Muscle of arm (tissue), 12 donors: ENCODE measurements around the gene TEDC1. TPM values are rescaled to one million over a fixed set of nuclear protein-coding genes. Genes with fewer than 3 reads are reported as not detected.
"Not testable (repeated sequence)": the region's sequence is repeated elsewhere in the genome, so short reads cannot be mapped to it uniquely, and the experiment has no call there.

Experiments used
- DNase-seq: peaks from one replicate; pipeline ENCODE4 v3.0.0-alpha.2; 2013
- polyA plus RNA-seq, 12 donors: library from polyadenylated mRNA; unstranded; fragments of 120-200 nt; gene quantifications; one replicate each; pipeline ENCODE4 v1.2.1, GENCODE V29; 2013; ENCODE audit not compliant: insufficient read length in 12 of 12

Gene TEDC1
- polyA plus RNA-seq, 12 donors = 2.2 to 7.1 (median 5.3) TPM; not detected in 2

DNA sequence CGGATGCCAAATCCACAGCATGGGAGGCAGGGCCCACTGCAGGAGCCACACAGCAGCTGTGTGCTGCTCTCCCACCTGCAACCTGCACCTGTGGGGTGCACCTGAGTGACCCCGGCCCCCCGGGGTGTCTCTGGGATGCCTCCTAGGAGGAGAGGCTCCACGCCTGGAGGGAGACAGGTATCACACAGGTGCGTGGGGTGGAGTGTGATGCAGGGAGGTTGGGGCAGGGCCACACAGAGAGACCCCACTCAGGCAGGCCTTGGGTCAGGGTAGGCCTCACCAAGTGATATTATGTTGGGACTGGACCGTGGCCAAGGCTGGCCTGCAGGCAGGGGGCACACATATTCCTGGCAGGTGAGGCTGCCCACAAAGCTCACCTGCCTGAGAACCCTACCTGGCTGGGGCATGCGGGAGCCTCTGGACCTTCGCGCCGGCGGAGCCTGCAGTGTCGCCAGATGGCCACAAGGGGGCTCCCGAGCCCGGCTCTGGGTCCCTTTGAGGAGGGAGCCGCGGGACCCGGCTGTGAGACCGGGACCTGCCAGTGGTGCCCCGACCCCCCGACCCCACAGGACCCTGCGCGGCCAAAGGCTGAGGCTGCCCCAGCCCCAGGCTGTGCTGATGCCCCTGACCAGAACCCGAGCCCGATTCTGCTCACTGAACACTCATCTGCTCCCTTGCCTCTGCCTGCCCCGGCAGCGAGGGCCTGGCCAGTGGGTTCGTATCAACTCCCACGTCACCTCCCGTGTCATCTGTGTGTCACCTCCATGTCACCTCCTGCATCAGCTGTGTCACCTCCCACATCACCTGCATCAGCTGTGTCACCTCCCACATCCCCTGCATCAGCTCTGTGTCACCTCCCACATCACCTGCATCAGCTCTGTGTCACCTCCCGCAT lies 46.8 kb downstream of the TEDC1 start:
- no peak for DNase-seq

DNA sequence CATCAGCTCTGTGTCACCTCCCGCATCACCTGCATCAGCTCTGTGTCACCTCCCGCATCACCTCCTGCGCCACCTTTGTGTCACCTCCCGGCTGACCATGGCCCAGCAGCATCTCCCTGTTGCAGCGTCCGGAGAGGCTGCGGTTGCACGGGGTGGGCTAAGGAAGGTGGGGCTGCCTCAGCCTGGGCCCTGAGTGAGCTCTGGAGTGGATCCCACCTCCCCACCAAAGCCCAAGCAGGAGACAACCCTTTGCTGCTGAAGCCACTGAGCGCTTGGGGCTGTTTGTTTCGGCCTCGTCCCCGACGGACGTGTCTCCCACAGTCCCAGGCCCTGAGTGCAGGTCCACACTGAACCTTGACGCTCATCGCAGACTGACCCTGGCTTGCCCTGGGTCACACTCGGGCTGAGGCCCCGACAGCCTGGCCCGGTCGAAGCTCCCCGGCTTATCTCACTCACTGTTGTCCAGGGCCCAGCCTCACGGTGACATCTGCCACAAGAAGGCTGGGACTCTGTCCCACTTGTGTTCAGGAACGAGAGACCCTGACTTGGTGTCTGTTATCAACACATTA lies 47.5 kb downstream of the TEDC1 start:
- no peak for DNase-seq

DNA sequence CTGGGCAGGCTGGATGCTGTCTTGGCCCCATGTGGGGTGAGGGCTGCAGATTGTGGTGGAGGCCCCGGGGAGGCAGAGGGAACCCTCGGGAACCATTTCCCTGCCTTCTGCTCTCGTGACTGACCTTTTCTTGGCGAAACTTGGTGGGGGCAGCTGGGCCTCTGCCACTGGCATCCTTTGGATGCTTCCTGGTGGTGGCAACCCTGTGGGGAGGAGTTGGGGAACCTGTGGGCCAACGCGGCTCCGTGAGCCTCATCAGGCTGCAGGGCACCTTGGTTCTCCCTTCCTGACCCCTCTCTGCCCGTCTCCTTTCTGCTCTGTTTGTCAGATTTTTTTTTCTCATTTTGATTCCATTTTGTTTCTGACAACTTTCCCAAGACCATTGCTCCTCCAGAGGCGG lies 49.8 kb downstream of the TEDC1 start:
- no peak for DNase-seq

DNA sequence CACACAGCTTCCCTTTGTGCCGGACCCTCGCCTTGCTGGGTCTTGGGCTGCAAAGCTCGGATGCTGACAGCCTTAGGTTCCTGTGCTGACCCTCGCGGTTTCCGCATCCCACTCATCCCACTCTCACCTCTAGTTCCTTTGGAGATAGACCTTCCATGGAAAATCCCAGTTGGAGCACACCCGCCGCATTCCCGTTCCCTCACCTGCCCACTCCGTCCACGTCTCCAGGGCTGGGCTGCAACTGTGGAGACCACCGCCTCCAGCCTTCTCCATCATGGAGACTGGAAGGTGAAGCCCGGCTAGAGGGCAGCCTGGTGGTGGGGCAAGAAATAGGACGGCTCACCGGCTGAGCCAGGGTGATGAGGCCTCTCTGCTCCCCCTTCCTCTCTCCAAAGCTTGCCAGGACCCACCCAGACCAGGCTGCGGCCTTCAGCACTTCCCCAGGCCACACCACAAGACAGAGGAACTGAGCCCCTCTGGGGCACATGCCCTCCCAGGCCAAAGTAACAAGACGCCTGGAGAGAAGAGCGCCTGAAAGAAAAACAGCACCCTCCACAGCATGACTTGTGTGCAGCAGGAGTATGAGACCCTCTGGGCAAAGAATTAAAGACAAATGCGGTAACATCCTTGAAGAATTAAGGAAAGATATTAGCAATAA lies 50.3 kb downstream of the TEDC1 start:
- no peak for DNase-seq

DNA sequence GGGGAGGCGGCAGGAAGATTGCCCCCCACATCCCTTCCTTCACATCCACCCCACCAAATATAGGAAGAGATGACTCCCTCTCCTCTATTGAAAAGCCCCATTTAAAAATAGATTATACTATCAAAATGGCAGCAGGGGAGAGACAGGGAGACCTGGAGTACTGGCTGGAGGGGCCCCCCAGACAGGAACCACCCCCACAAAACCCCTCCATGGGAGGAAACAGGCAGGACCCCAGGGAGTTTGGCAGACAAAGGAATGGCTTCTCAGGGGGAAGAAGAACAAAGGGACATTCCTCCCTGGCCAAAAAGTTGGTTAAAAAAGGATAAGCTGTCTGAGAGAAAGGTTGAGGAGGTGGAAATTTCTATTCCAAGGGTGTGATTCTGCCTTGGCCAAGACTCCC lies 54.6 kb downstream of the TEDC1 start:
- not testable (repeated sequence) for DNase-seq

DNA sequence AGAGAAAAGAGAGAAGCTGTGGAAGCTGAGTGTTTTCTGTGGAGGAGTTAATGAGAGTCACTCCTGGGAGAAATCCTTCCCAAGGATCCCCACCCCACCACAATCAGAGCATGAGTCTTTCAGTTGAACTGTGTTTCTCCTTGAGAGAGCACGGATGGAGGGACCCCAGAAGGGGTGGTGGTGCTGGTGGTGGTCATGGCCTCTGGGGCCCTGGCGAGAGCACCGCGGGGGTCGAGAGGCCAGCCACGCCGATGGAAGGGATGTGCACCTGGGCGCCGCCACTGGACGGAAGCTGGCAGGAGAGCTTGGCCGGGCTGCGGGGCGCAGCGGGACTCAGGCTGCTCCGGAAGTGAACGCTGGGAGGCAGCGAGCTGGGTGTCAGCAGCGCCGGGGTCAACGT lies 55.4 kb downstream of the TEDC1 start:
- not testable (repeated sequence) for DNase-seq

DNA sequence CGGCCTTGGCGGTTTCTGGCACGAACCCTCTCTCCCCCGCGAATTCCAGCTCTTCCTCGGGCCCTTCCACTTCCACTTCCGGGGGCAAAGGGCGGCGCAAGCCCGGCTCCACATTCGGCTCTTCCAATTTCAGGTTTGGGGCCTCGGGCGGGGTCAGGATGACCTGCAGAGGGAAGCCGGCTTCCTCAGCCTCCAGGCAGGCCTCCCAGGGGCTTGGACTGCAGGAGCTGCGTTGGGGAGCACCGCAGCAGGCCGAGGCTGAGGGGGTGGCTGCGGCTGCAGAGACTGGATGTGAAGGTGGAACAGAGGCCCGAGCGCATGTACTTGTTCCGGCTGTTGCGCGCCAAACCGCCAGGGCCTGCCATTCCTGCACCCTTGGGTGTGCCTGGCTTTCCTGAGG lies 56.0 kb downstream of the TEDC1 start:
- DNase-seq = not testable (repeated sequence)

DNA sequence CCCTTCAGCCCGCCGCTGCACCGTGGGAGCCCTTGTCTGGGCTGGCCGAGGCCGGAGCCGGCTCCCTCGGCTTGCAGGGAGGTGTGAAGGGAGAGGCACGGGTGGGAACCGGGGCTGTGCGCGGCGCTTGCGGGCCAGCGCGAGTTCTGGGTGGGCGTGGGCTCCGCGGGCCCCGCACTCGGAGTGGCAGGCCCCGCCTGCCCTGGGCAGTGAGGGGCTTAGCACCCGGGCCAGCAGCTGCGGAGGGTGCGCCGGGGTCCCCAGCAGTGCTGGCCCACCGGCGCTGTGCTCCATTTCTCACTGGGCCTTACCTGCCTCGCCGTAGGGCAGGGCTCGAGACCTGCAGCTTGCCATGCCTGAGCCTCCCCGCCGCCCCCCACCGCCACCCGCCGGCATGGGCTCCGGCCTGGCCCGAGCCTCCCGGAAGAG lies 56.7 kb downstream of the TEDC1 start:
- no peak for DNase-seq

Other genes with a start within 250 kb of the TEDC1 start
- gene BTBD6, start 242.7 kb upstream of the TEDC1 start, polyA plus RNA-seq = 10 to 100 TPM in 11 of 12 donors, not detected in 1; 26.5 to 43.9 (median 36.3) TPM
- 10 to 100 TPM in 11 of 12 donors, not detected in 1; 19.7 to 28.2 (median 21.4) TPM for gene BRF1, start 190.2 kb upstream of the TEDC1 start, polyA plus RNA-seq
- gene PACS2, start 176.5 kb upstream of the TEDC1 start, polyA plus RNA-seq = 100 to 1,000 TPM in 1 of 12 donors, 10 to 100 TPM in 10, not detected in 1; 67.5 to 107 (median 84.6) TPM
- 1 to 10 TPM in 5 of 12 donors, under 1 TPM in 5, not detected in 2; 0.11 to 2.3 (median 0.94) TPM for gene TEX22, start 92.7 kb upstream of the TEDC1 start, polyA plus RNA-seq
- 100 to 1,000 TPM in 2 of 12 donors, 10 to 100 TPM in 9, not detected in 1; 63.7 to 114 (median 75.3) TPM for gene MTA1, start 71.4 kb upstream of the TEDC1 start, polyA plus RNA-seq
- gene CRIP2, start 16.4 kb upstream of the TEDC1 start, polyA plus RNA-seq = 100 to 1,000 TPM in 11 of 12 donors, not detected in 1; 132 to 277 (median 183) TPM
- 10 to 100 TPM in 11 of 12 donors, not detected in 1; 23.4 to 90.6 (median 40.0) TPM for gene CRIP1, start 4.4 kb upstream of the TEDC1 start, polyA plus RNA-seq
- gene TMEM121, start 35.3 kb downstream of the TEDC1 start, polyA plus RNA-seq = 1 to 10 TPM in 10 of 12 donors, not detected in 2; 1.0 to 3.1 (median 1.5) TPM